Measurements from ENCODE around the gene ADGRA1. TPM values are rescaled to one million over a fixed set of nuclear protein-coding genes. Genes with fewer than 3 reads are reported as not detected.

The ADGRA1 gene
- total and polyA plus RNA-seq, 10 of the 15 experiments (the other 5 are each of a cell fraction or from before 2014, with no cell fraction given): not detected

DNA sequence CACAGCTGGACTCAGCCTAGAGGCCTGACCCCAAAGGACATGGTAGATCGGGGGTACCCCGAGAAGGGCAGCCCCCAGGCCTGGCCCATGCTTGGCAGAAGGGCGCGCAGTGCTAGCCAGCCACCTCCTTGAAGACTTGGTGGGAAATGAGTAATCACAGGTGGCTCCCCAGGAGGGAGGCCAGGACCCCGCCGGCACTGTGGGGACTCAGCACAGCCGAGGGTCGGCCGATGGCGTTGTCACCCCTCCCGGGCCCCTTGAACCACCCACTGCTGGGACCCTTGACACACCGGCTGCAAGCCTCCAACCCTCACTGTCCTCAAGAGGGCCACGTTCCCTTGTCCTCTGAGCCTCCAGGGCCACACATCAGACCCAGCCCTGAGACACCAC, 27.7 kb downstream of the ADGRA1 start (continued):
- TF ChIP-seq, protein P1, sequence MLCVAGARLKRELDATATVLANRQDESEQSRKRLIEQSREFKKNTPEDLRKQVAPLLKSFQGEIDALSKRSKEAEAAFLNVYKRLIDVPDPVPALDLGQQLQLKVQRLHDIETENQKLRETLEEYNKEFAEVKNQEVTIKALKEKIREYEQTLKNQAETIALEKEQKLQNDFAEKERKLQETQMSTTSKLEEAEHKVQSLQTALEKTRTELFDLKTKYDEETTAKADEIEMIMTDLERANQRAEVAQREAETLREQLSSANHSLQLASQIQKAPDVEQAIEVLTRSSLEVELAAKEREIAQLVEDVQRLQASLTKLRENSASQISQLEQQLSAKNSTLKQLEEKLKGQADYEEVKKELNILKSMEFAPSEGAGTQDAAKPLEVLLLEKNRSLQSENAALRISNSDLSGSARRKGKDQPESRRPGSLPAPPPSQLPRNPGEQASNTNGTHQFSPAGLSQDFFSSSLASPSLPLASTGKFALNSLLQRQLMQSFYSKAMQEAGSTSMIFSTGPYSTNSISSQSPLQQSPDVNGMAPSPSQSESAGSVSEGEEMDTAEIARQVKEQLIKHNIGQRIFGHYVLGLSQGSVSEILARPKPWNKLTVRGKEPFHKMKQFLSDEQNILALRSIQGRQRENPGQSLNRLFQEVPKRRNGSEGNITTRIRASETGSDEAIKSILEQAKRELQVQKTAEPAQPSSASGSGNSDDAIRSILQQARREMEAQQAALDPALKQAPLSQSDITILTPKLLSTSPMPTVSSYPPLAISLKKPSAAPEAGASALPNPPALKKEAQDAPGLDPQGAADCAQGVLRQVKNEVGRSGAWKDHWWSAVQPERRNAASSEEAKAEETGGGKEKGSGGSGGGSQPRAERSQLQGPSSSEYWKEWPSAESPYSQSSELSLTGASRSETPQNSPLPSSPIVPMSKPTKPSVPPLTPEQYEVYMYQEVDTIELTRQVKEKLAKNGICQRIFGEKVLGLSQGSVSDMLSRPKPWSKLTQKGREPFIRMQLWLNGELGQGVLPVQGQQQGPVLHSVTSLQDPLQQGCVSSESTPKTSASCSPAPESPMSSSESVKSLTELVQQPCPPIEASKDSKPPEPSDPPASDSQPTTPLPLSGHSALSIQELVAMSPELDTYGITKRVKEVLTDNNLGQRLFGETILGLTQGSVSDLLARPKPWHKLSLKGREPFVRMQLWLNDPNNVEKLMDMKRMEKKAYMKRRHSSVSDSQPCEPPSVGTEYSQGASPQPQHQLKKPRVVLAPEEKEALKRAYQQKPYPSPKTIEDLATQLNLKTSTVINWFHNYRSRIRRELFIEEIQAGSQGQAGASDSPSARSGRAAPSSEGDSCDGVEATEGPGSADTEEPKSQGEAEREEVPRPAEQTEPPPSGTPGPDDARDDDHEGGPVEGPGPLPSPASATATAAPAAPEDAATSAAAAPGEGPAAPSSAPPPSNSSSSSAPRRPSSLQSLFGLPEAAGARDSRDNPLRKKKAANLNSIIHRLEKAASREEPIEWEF (IDR thresholded peaks at IDR 0.05; ENCODE audit: insufficient replicate concordance, low read depth, low read length): no peak

DNA sequence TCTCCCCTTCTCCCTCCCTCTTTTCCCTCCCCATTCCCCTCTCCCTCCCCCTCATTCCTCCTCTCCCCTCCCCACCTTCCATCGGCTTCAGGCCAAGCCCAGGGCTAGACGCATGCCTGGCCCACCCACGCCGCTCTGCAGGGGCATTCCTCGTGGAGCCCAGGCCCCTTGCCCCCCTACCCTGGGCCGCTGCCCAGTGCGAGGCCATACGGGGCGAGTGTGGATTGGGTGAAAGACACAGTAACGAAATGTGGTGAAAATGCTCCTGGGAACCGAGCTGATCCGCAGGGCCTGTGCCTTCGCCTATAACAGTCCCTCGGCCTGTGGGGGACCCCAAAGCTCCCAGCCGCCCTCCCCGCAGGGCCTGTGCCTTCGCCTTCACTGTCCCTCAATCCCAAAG, 28.3 kb downstream of the ADGRA1 start:
- H3K79me2 ChIP-seq (ENCODE audit: control insufficient read depth, insufficient read depth, low read length): no peaks in the 10 kb centered on the region
- TF ChIP-seq MEF2A (IDR thresholded peaks at IDR 0.05; ENCODE audit: insufficient read depth, low read depth, low read length) (no peak), RBBP5 (conservative IDR thresholded peaks at IDR 0.05) (no peak), MTA3 (IDR thresholded peaks at IDR 0.05; ENCODE audit: borderline replicate concordance, low read length) (no peak), ESRRA (IDR thresholded peaks at IDR 0.05; ENCODE audit: low read length) (no peak), EED (IDR thresholded peaks at IDR 0.05; ENCODE audit: low read depth) (no peak), POLR2AphosphoS2 (IDR thresholded peaks at IDR 0.05; ENCODE audit: low read depth, low read length) (no peak)
- TF ChIP-seq, protein P2, sequence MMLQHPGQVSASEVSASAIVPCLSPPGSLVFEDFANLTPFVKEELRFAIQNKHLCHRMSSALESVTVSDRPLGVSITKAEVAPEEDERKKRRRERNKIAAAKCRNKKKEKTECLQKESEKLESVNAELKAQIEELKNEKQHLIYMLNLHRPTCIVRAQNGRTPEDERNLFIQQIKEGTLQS (IDR thresholded peaks at IDR 0.05; ENCODE audit: borderline replicate concordance, extremely low read depth, low read depth, low read length): no peak
- FAIRE-seq (no peak), ATAC-seq (no peak), DNase-seq (ENCODE audit: low read depth, low spot score) (no peak)
- H3K9ac ChIP-seq (ENCODE audit: control insufficient read depth, insufficient read depth, low read length): no peak overlapping the region
- ChIA-PET SMC1A (ENCODE audit: uncharacterized antibody, unreplicated experiment) (no interaction called here), CTCF (no interaction called here), POLR2A (interaction anchor here (0.6 kb wide), 1 partner anchor 127 kb away, joined by 4 read pairs; no protein-coding TSS in a partner anchor), RAD21 (ENCODE audit: unreplicated experiment) (no interaction called here)
- no peaks in the 10 kb centered on the region for H3K27me3 ChIP-seq (replicated peaks in 1 of 2; ENCODE audit: control insufficient read depth in 2 of 2, insufficient read depth in 2 of 2, low read length in 1 of 2)
- H3K27ac ChIP-seq (ENCODE audit: control insufficient read depth, insufficient read depth): no peak overlapping the region
- no TSS peak for BruUV-seq (replicated peaks)
- peaks cover 4% of the 10 kb centered on the region; the same call in 1 of the 3 replicates for H3K9me3 ChIP-seq (replicated peaks; ENCODE audit: control insufficient read depth, insufficient read depth, low read length)
- no peaks in the 10 kb centered on the region for H4K20me1 ChIP-seq (ENCODE audit: control insufficient read depth, insufficient read depth)
- in situ Hi-C loops (cut with MboI) (no loop called here), intact Hi-C loops (cut with micrococcal nuclease; ENCODE audit: unreplicated experiment) (no loop called here)
- no peak overlapping the region for H2AFZ ChIP-seq (ENCODE audit: control insufficient read depth, low read depth, low read length)
- no peak overlapping the region for H3K4me3 ChIP-seq
- H3K4me2 ChIP-seq (ENCODE audit: control insufficient read depth, insufficient read depth): no peak overlapping the region
- WGBS (ENCODE audit: insufficient coverage, insufficient replicate concordance, low lambda C conversion rate, missing lambda C conversion rate): 57% methylated on average over 14 of the region's 17 CpGs
- H3K4me1 ChIP-seq (ENCODE audit: control insufficient read depth, insufficient read depth, low read length): no peaks in the 10 kb centered on the region
- H3K36me3 ChIP-seq (ENCODE audit: control insufficient read depth in 2 of 2, insufficient read depth in 2 of 2, low read length in 1 of 2): no peaks in the 10 kb centered on the region
